ENCODE results near the gene CUX1.

DNA sequence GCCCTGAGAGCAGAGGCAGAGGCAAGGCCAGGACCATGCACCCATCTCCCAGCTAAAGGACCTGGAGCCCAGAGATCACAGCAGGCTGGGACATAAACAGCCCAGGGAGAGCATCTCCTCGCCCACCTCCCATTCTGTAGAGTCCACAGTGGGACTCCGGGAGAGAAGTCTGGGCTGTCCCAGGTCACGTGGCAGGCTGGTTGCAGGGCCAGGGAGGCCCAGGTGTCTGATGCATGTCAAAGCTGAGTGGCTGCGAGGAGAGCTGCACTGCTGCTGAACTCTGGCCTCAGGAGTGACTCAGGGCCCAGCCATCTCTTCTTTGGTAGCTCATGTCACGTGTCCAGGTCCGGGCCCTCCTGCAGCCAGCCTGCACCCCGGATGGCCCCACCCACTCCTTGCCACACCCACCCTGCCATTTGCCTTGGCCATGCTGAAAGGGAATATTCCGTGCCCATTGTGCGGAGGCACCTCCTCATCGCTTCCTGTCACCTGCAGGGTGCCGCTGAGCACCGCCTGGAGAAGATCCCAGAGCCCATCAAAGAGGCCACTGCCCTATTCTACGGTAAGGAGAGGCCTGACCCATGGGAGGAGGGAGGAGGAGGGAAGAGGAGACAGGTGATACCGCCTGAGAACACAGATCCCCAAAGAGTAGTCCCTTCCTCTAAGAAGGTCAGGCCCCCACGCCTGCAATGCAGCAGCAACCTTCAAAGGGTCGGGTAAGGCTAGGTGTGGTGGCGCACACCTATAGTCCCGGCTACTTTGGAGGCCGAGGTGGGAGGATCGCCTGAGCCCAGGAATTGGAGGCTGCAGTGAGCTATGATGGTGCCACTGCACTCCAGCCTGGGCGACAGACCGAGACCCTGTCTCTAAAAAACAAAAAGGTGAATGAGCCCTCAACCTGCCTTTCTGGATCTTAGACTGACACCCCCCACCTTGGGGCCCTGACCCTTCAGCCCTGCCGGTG is 456.6 kb downstream of the CUX1 start:
- TF ChIP-seq PHB2 (IDR thresholded peaks at IDR 0.05; ENCODE audit: partially characterized antibody) (no peak), IRF2 (CRISPR knock-in tag; IDR thresholded peaks at IDR 0.05) (peak; percentile 71; the same call in 1 of the 2 replicates), HBP1 (CRISPR knock-in tag; IDR thresholded peaks at IDR 0.05; ENCODE audit: low read depth) (no peak), POLR2A (IDR thresholded peaks at IDR 0.05; ENCODE audit: insufficient read depth in 1 of 2, low read depth in 2 of 2, low read length in 2 of 2) (peak; percentile 47 to 56; a peak in 3 of 4 replicates), ZNF704 (CRISPR knock-in tag; IDR thresholded peaks at IDR 0.05; ENCODE audit: borderline replicate concordance) (no peak), ZNF138 (CRISPR knock-in tag; IDR thresholded peaks at IDR 0.05; ENCODE audit: low read depth) (no peak), ZNF451 (CRISPR knock-in tag; IDR thresholded peaks at IDR 0.05) (0 out of 2 replicates have a peak, but pooled peaks have one; percentile 56), ZNF160 (CRISPR knock-in tag; IDR thresholded peaks at IDR 0.05) (no peak), THYN1 (CRISPR knock-in tag; IDR thresholded peaks at IDR 0.05; ENCODE audit: borderline replicate concordance, low read depth) (no peak), TGIF2 (CRISPR knock-in tag; IDR thresholded peaks at IDR 0.05) (peak; percentile 62; the same call in 1 of the 2 replicates)
- TF ChIP-seq, protein P1, sequence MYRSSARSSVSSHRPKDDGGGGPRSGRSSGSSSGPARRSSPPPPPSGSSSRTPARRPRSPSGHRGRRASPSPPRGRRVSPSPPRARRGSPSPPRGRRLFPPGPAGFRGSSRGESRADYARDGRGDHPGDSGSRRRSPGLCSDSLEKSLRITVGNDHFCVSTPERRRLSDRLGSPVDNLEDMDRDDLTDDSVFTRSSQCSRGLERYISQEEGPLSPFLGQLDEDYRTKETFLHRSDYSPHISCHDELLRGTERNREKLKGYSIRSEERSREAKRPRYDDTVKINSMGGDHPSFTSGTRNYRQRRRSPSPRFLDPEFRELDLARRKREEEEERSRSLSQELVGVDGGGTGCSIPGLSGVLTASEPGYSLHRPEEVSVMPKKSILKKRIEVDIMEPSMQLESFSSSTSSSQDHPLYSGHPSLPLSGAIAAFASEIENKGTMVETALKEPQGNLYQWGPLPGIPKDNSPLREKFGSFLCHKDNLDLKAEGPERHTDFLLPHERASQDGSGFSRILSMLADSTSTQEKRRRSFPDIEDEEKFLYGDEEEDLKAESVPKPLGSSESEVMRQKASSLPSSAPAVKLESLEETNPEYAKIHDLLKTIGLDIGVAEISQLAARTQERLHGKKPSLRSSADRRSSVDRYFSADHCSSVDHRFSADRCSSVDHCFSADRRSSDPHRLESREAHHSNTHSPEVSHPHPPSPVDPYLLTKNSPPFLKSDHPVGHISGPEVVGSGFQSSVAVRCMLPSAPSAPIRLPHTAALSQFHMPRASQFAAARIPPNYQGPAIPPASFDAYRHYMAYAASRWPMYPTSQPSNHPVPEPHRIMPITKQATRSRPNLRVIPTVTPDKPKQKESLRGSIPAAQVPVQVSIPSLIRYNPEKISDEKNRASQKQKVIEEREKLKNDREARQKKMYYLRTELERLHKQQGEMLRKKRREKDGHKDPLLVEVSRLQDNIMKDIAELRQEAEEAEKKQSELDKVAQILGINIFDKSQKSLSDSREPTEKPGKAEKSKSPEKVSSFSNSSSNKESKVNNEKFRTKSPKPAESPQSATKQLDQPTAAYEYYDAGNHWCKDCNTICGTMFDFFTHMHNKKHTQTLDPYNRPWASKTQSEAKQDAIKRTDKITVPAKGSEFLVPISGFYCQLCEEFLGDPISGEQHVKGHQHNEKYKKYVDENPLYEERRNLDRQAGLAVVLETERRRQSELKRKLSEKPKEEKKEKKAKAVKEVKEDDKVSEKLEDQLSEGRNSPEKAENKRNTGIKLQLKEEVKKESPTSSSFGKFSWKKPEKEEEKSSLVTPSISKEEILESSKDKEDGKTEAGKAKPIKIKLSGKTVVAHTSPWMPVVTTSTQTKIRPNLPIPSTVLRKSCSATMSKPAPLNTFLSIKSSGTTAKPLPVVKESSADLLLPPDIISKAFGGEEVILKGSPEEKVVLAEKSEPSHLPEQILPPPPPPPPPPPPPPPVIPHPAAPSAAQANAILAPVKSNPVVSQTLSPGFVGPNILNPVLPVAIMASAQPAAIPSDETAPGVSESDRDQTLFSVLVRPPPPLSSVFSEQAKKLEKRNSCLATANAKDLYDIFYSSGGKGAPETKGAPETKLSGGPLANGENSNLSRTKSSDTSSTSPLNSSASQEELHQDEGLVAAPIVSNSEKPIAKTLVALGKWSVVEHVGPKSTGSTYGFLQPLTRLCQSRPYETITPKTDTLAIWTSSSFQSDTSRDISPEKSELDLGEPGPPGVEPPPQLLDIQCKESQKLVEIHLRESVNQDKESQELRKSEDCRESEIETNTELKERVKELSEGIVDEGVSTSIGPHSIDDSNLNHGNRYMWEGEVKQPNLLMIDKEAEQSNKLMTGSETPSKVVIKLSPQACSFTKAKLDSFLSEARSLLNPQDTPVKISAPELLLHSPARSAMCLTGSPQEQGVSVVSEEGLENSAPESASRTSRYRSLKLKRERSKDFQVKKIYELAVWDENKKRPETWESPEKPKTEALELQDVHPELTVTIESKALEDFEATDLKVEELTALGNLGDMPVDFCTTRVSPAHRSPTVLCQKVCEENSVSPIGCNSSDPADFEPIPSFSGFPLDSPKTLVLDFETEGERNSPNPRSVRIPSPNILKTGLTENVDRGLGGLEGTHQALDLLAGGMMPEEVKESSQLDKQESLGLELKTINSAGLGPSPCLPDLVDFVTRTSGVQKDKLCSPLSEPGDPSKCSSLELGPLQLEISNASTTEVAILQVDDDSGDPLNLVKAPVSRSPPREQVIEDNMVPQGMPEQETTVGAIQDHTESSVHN (CRISPR knock-in tag; IDR thresholded peaks at IDR 0.05): no peak
- TF ChIP-seq, protein P2, sequence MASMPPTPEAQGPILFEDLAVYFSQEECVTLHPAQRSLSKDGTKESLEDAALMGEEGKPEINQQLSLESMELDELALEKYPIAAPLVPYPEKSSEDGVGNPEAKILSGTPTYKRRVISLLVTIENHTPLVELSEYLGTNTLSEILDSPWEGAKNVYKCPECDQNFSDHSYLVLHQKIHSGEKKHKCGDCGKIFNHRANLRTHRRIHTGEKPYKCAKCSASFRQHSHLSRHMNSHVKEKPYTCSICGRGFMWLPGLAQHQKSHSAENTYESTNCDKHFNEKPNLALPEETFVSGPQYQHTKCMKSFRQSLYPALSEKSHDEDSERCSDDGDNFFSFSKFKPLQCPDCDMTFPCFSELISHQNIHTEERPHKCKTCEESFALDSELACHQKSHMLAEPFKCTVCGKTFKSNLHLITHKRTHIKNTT (CRISPR knock-in tag; IDR thresholded peaks at IDR 0.05): no peak
